GM20000 (cell line): Measurements from ENCODE around the gene ESPNL.

ENCODE experiments used
- DNase-seq: peaks from one replicate; pipeline ENCODE4 v3.0.0; 2012; ENCODE audit warnings: low spot score
- CTCF ChIP-seq: IDR thresholded peaks from 2 replicates; pipeline ENCODE4 v1.5.1; 2012; ENCODE audit warnings: mild to moderate bottlenecking, control low read depth; ENCODE audit errors: extremely low read depth, missing control alignments

Gene ESPNL

GRCh38 chr2:238155051-238155760 lies 55.1 kb downstream of the ESPNL start:
- no peak for DNase-seq
- TF ChIP-seq CTCF: no peak

- no peak for TF ChIP-seq CTCF
- DNase-seq: no peak
Measured at GRCh38 chr2:238155761-238156694, 55.9 kb downstream of the ESPNL start.

- TF ChIP-seq CTCF: no peak
- DNase-seq: no peak
Measured at GRCh38 chr2:238157506-238158017, 57.4 kb downstream of the ESPNL start.

GRCh38 chr2:238158018-238158508 lies 57.9 kb downstream of the ESPNL start:
- no peak for DNase-seq
- TF ChIP-seq CTCF: no peak

- peak; percentile 85 for DNase-seq
- TF ChIP-seq CTCF: no peak
Measured at GRCh38 chr2:238158509-238159070, 58.5 kb downstream of the ESPNL start, which contains the start of gene ERFE. Gene ERFE (plus strand): TSS chr2:238158970. CDS start chr2:238159008, 38 bp downstream.

- peak; percentile 63 for DNase-seq
- no peak for TF ChIP-seq CTCF
Measured at GRCh38 chr2:238159071-238159539, 59.0 kb downstream of the ESPNL start.
